SIG-M5 treated with dmso at 0.1 percent for 504 hours (cell line): Measurements from ENCODE around the gene CPTP.
"Not testable (repeated sequence)": the region's sequence is repeated elsewhere in the genome, so short reads cannot be mapped to it uniquely, and the experiment has no call there.

Source experiments
- DNase-seq: peaks from one replicate; lab custom pipeline; 2025; ENCODE audit not compliant: unreplicated experiment; lab: John Stamatoyannopoulos, UW

The CPTP gene

GRCh38 chr1:1360506-1361169, 36.0 kb downstream of the CPTP start:
- DNase-seq: no peak

- DNase-seq: no peak
Measured at GRCh38 chr1:1361233-1361981, 36.8 kb downstream of the CPTP start.

GRCh38 chr1:1361982-1362423, 37.4 kb downstream of the CPTP start:
- no peak for DNase-seq

- DNase-seq: no peak
Measured at GRCh38 chr1:1364266-1364665, 39.7 kb downstream of the CPTP start.

GRCh38 chr1:1365875-1366698, 41.5 kb downstream of the CPTP start:
- DNase-seq: no peak

GRCh38 chr1:1366699-1367066, 42.1 kb downstream of the CPTP start:
- DNase-seq: no peak

- DNase-seq: no peak
Measured at GRCh38 chr1:1367315-1367714, 42.7 kb downstream of the CPTP start.

GRCh38 chr1:1370094-1370493, 45.5 kb downstream of the CPTP start:
- DNase-seq: not testable (repeated sequence)

GRCh38 chr1:1370771-1371300, 46.2 kb downstream of the CPTP start:
- DNase-seq: no peak

GRCh38 chr1:1371364-1371745, 46.8 kb downstream of the CPTP start:
- DNase-seq: peak; percentile 80

GRCh38 chr1:1371746-1372711, 47.4 kb downstream of the CPTP start:
- DNase-seq: peak; percentile 33

- DNase-seq: no peak
Measured at GRCh38 chr1:1373051-1373814, 48.6 kb downstream of the CPTP start.

- no peak for DNase-seq
Measured at GRCh38 chr1:1373815-1374588, 49.4 kb downstream of the CPTP start.

GRCh38 chr1:1374589-1374928, 50.0 kb downstream of the CPTP start:
- DNase-seq: no peak

GRCh38 chr1:1374929-1375662, 50.5 kb downstream of the CPTP start, which contains the start of gene AURKAIP1:
AURKAIP1 (minus strand) TSS chr1:1375207; CDS start chr1:1374756, 451 bp downstream.
- DNase-seq: peak; percentile 98

GRCh38 chr1:1376551-1377226, 52.1 kb downstream of the CPTP start:
- DNase-seq: no peak

- DNase-seq: no peak
Measured at GRCh38 chr1:1377540-1378205, 53.1 kb downstream of the CPTP start.
